Measurements from ENCODE around the gene RPEL1.

The RPEL1 gene

GRCh38 chr10:103291588-103291987, 45.9 kb downstream of the RPEL1 start:
- no peaks in the 10 kb centered on the region for H3F3A ChIP-seq (ENCODE audit: low read depth)
- H4K20me1 ChIP-seq (ENCODE audit: insufficient read depth, low read length, poor library complexity, severe bottlenecking) = no peaks in the 10 kb centered on the region
- H3K9me3 ChIP-seq (ENCODE audit: insufficient read depth, low read depth, low read length) = no peaks in the 10 kb centered on the region
- H3K4me1 ChIP-seq (ENCODE audit: insufficient read depth, low read length, poor library complexity, severe bottlenecking) = no peaks in the 10 kb centered on the region
- no peaks in the 10 kb centered on the region for H3K79me2 ChIP-seq (ENCODE audit: insufficient read depth, low read length)
- no peaks in the 10 kb centered on the region for H3K36me3 ChIP-seq (ENCODE audit: insufficient read depth, low read length)
- TF ChIP-seq, protein P1, sequence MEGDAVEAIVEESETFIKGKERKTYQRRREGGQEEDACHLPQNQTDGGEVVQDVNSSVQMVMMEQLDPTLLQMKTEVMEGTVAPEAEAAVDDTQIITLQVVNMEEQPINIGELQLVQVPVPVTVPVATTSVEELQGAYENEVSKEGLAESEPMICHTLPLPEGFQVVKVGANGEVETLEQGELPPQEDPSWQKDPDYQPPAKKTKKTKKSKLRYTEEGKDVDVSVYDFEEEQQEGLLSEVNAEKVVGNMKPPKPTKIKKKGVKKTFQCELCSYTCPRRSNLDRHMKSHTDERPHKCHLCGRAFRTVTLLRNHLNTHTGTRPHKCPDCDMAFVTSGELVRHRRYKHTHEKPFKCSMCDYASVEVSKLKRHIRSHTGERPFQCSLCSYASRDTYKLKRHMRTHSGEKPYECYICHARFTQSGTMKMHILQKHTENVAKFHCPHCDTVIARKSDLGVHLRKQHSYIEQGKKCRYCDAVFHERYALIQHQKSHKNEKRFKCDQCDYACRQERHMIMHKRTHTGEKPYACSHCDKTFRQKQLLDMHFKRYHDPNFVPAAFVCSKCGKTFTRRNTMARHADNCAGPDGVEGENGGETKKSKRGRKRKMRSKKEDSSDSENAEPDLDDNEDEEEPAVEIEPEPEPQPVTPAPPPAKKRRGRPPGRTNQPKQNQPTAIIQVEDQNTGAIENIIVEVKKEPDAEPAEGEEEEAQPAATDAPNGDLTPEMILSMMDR (conservative IDR thresholded peaks at IDR 0.05; ENCODE audit: low read length) = no peak
- H3K9me2 ChIP-seq (replicated peaks; ENCODE audit: low read depth, low read length) = no peaks in the 10 kb centered on the region
- no peak overlapping the region for H2AFZ ChIP-seq (ENCODE audit: low read length)
- H3K27me3 ChIP-seq (ENCODE audit: insufficient read depth, low read length, poor library complexity, severe bottlenecking) = no peaks in the 10 kb centered on the region
- no peak overlapping the region for H3K4me3 ChIP-seq (ENCODE audit: low read length, poor library complexity, severe bottlenecking)
- H3K4me2 ChIP-seq (ENCODE audit: low read depth, low read length, poor library complexity, severe bottlenecking) = no peak overlapping the region
- no peak overlapping the region for H3K9ac ChIP-seq (ENCODE audit: low read depth, low read length, poor library complexity, severe bottlenecking)

DNA sequence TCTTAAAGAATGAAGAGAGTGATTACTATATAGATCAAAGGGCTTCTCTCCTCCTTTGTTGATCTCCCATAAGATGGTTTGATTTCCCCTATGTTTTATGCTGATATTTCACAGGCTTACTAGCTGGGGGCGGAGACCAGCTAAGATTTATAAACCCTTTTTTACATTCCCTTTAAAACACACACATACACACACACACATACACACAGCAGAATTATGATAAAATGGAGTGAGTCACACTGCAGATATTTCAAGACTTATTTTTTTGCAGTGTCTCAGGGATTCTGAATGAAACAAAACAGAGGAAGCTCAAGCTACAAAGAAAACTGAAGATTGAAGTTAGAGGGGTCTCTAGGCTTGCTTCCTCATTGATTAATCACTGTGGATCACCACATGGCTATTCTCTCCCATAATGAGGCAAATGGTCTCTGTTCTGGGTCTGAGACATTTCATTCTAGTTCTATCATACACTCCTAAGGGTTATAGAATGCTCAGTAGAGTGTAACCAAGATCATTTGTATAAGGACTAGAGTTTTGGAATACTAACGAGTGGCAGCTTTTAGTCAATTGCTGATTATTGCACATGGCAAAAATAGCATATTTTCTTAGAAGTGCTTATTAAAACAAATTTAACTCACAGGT, 49.8 kb downstream of the RPEL1 start:
- Histone ChIP-seq H3K9me3 (ENCODE audit: insufficient read depth, low read depth, low read length) (no peaks in the 10 kb centered on the region), H3K9ac (ENCODE audit: low read depth, low read length, poor library complexity, severe bottlenecking) (no peak overlapping the region), H4K20me1 (ENCODE audit: insufficient read depth, low read length, poor library complexity, severe bottlenecking) (no peaks in the 10 kb centered on the region), H3K9me2 (replicated peaks; ENCODE audit: low read depth, low read length) (no peaks in the 10 kb centered on the region), H3K36me3 (ENCODE audit: insufficient read depth, low read length) (no peaks in the 10 kb centered on the region), H3K4me1 (ENCODE audit: insufficient read depth, low read length, poor library complexity, severe bottlenecking) (no peaks in the 10 kb centered on the region), H3K4me2 (ENCODE audit: low read depth, low read length, poor library complexity, severe bottlenecking) (no peak overlapping the region), H3K79me2 (ENCODE audit: insufficient read depth, low read length) (no peaks in the 10 kb centered on the region), H3K4me3 (ENCODE audit: low read length, poor library complexity, severe bottlenecking) (no peak overlapping the region), H2AFZ (ENCODE audit: low read length) (no peak overlapping the region), H3F3A (ENCODE audit: low read depth) (no peaks in the 10 kb centered on the region), H3K27me3 (ENCODE audit: insufficient read depth, low read length, poor library complexity, severe bottlenecking) (no peaks in the 10 kb centered on the region)
- TF ChIP-seq, protein P1 (conservative IDR thresholded peaks at IDR 0.05; ENCODE audit: low read length) = no peak
- TF ChIP-seq EZH2phosphoT487 (IDR thresholded peaks at IDR 0.05; ENCODE audit: borderline replicate concordance) = no peak
